Measurements from ENCODE around the gene PUM1. TPM values are rescaled to one million over a fixed set of nuclear protein-coding genes. Genes with fewer than 3 reads are reported as not detected.

Gene PUM1
- total and polyA plus RNA-seq, 2 of the 8 experiments (the other 6 are each of a cell fraction or from before 2014, with no cell fraction given): 122 to 177 TPM

DNA sequence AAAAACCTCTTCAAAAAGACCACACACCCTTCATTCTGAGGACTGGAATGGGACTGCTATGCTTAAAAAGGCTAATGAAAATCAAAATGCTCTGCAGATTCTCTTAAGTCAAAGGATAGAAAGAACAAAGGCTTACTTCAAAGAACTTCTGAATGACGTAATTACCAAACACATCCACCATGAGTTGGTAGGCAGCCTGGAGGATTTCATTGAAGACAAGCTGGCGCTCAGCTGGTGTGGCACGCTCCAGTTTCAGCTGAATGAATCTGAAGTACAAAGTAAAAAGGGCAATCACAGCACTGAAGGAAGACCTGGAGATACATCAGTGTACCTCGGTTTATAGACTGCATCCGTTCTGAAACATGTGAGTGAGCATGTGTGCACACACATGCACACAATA is 113.4 kb downstream of the PUM1 start (continued):
- TF ChIP-seq CHD7 (IDR thresholded peaks at IDR 0.05; ENCODE audit: insufficient replicate concordance, low read length) (no peak), CHD1 (IDR thresholded peaks at IDR 0.05; ENCODE audit: low read depth, low read length) (no peak), PHF8 (conservative IDR thresholded peaks at IDR 0.05; ENCODE audit: low read depth, low read length) (no peak), EGR1 (IDR thresholded peaks at IDR 0.05; ENCODE audit: borderline replicate concordance, low read depth, low read length) (no peak), HDAC2 (IDR thresholded peaks at IDR 0.05; ENCODE audit: borderline replicate concordance in 1 of 2, low read depth in 2 of 2, low read length in 2 of 2) (no peak)

All from H1 (cell line).